Psoas muscle (tissue), 8 donors: ENCODE measurements around the gene PEBP1. TPM values are rescaled to one million over a fixed set of nuclear protein-coding genes. Genes with fewer than 3 reads are reported as not detected.

Source experiments
- ATAC-seq, 4 donors: fragments of 200-7000 bp; cut with Tn5 transposase; one replicate each; pipeline ENCODE4 v1.9.1; 2020; ENCODE audit warnings: moderate library complexity in 3 of 4, mild to moderate bottlenecking in 2 of 4
- DNase-seq, 2 donors: peaks; one replicate each; pipeline ENCODE4 v3.0.0-alpha.2; 2020
- H3K27ac ChIP-seq: fragments of 200-600 bp; one replicate; pipeline ENCODE4 v1.8.0; 2022
- H3K27me3 ChIP-seq, 3 donors: fragments of 200-600 bp in 1 of 3; one replicate each; pipeline versions ENCODE4 v1.6.1 to v1.8.0; 2013 to 2022; ENCODE audit warnings: low read length in 2 of 3, mild to moderate bottlenecking in 2 of 3, moderate library complexity in 1 of 3; ENCODE audit not compliant: insufficient read depth in 3 of 3
- H3K36me3 ChIP-seq, 2 donors: fragments of 200-600 bp in 1 of 2; one replicate each; pipeline versions ENCODE4 v1.6.1 to v1.8.0; 2013 to 2022; ENCODE audit warnings: low read depth in 1 of 2, mild to moderate bottlenecking in 1 of 2, moderate library complexity in 1 of 2; ENCODE audit not compliant: insufficient read depth in 1 of 2
- H3K4me1 ChIP-seq: fragments of 200-600 bp; one replicate; pipeline ENCODE4 v1.8.0; 2022
- H3K4me3 ChIP-seq: fragments of 200-600 bp; one replicate; pipeline ENCODE4 v1.8.0; 2022; ENCODE audit warnings: mild to moderate bottlenecking
- H3K9me3 ChIP-seq: fragments of 200-600 bp; one replicate; pipeline ENCODE4 v1.8.0; 2022
- CTCF ChIP-seq: fragments of 200-600 bp; IDR thresholded peaks from one replicate; pipeline ENCODE4 v1.8.0; 2022; ENCODE audit warnings: antibody characterized with exemption
- WGBS, 3 donors: extraction: QIAGEN DNeasy Blood & Tissue Kit; methylation state at CpG; one replicate each; pipeline versions ENCODE4 v1.1.6 to v1.1.7; 2013; 5-methylcytosine and 5-hydroxymethylcytosine counted together
- intact Hi-C, 2 donors: fragments of 100-400 bp; cut with DNase I; formaldehyde crosslinking; loops; one replicate each; pipeline versions ENCODE4 v1.11.0 to v1.14.2; 2022
- long read RNA-seq, 2 donors: library from polyadenylated mRNA; unstranded; transcript quantifications; one replicate each; pipeline ENCODE4 v2.0.0, GENCODE V29; 2021
- polyA plus RNA-seq, 3 donors: library from polyadenylated mRNA; stranded (reverse); fragments of 200-250 nt; gene quantifications; one replicate each; pipeline ENCODE4 v1.2.3, GENCODE V29; 2013
- total RNA-seq, 4 donors: library from RNA; stranded (reverse); fragmentation: NEBNext Ultra II Directional in 2 of 4; extraction: Animal tissue kit (Norgen Biotek cat#: 25700) in 2 of 4; gene quantifications; one replicate each; pipeline versions ENCODE4 v1.2.1 to v1.2.4, GENCODE V29; 2021 to 2023
- donor health status: healthy with polysubstance abuse.
- donor health status: DM: no; HTN: no; CAD: no; lungs with moderate emphysema.
- donor health status: Bipolar disorder and iron deficiency.
- donor health status: healthy.
- donor health status: DM: yes; HTN: yes; CAD: no.
- donor health status: DM: no; HTN: no; CAD: no.
- donor health status: DM: no; HTN: no; CAD: no.
- donor health status: DM: yes; HTN: yes; CAD: no.

The PEBP1 gene
- total RNA-seq (100 to 1,000 TPM; 211 to 326 (median 249) TPM), polyA plus RNA-seq (100 to 1,000 TPM; 144 to 287 (median 258) TPM)
- long read RNA-seq, donor 1, transcript PEBP1-201 (4 exons, 1,697 nt) = major isoform, 260 of 275 reads
- long read RNA-seq, donor 1, partial matches to known transcripts = 7 of 275 reads
- long read RNA-seq, donor 1, other reads (novel, unspliced or antisense) = 8 of 275 reads
- long read RNA-seq, donor 2, transcript PEBP1-201 (4 exons, 1,697 nt) = major isoform, 654 of 666 reads
- long read RNA-seq, donor 2, partial matches to known transcripts = 10 of 666 reads
- long read RNA-seq, donor 2, other reads (novel, unspliced or antisense) = 2 of 666 reads

DNA sequence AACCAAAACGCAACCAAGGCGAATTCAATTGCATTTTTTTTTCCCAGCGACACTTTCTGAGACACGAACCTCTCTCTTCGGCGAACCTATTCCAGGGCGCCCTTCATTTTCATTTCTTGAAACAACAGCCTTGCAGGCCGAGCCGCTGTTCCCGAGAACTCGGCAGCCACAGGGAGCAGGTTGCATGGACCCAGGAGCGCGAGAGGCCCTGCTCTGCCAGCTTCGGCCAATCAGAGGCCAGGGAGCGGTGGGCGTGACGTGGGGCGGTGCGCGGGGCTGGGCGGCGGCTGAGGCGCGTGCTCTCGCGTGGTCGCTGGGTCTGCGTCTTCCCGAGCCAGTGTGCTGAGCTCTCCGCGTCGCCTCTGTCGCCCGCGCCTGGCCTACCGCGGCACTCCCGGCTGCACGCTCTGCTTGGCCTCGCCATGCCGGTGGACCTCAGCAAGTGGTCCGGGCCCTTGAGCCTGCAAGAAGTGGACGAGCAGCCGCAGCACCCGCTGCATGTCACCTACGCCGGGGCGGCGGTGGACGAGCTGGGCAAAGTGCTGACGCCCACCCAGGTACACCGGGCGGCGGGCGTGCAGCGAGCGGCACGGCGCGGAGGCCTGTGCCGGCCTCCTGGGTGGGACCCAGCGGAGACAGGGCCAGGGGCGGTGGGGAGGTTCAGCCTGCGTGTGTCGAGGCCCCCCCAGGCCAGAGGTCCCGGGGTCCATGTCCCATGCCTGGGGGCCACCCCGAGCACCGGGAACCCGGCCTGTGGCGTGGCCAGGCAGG is at the start of gene PEBP1:
PEBP1 (plus strand) TSS at position 337 of the 771 bp plus-strand sequence; CDS start at position 423, 86 bp downstream.
- H3K27ac ChIP-seq = peak within 1 kb of the TSS; percentile 90
- H3K4me1 ChIP-seq = peaks cover 8% of the 10 kb centered on the region
- intact Hi-C loops = no loop called here

GRCh38 chr12:118089782-118090181 is 46.1 kb upstream of the PEBP1 start:
- Histone ChIP-seq H3K4me1 (peaks cover 13% of the 10 kb centered on the region), H3K36me3 (peaks cover 0 to 32% of the 10 kb centered on the region in 2 donors), H3K9me3 (no peaks in the 10 kb centered on the region), H3K4me3 (no peak overlapping the region), H3K27ac (no peak overlapping the region), H3K27me3 (no peaks in the 10 kb centered on the region)
- no peak for TF ChIP-seq CTCF
- intact Hi-C loops = no loop called here
- WGBS, 3 donors = 89 to 96% (median 92%) methylated on average over 9 of the region's 9 CpGs
- no peak for DNase-seq
- ATAC-seq = no peak

More for the DNA sequence above, at the start of gene PEBP1:
- H3K27me3 ChIP-seq = no peaks in the 10 kb centered on the region
- ATAC-seq (peak; percentile 94 to 98 (median 96)), DNase-seq (peak; percentile 95 to 97)
- H3K4me3 ChIP-seq = peak within 1 kb of the TSS; percentile 92
- no peaks in the 10 kb centered on the region for H3K9me3 ChIP-seq
- WGBS, 3 donors = 0 to 1% (median 1%) methylated on average over 52 to 70 of the region's 70 CpGs
- TF ChIP-seq CTCF = no peak
- H3K36me3 ChIP-seq = peaks cover 6 to 33% of the 10 kb centered on the region in 2 donors

GRCh38 chr12:118094039-118094438 is 41.9 kb upstream of the PEBP1 start:
- Histone ChIP-seq H3K4me1 (peaks cover 13% of the 10 kb centered on the region), H3K36me3 (peaks cover 0 to 30% of the 10 kb centered on the region in 2 donors), H3K9me3 (no peaks in the 10 kb centered on the region), H3K27ac (peak overlapping the region; percentile 67), H3K4me3 (no peak overlapping the region), H3K27me3 (no peaks in the 10 kb centered on the region)
- TF ChIP-seq CTCF = no peak
- WGBS, 3 donors = 47 to 54% (median 49%) methylated on average over 3 of the region's 3 CpGs
- intact Hi-C loops = no loop called here
- DNase-seq = no peak
- ATAC-seq = peak in 3 of 4 donors; percentile 57 to 88 (median 84)

DNA sequence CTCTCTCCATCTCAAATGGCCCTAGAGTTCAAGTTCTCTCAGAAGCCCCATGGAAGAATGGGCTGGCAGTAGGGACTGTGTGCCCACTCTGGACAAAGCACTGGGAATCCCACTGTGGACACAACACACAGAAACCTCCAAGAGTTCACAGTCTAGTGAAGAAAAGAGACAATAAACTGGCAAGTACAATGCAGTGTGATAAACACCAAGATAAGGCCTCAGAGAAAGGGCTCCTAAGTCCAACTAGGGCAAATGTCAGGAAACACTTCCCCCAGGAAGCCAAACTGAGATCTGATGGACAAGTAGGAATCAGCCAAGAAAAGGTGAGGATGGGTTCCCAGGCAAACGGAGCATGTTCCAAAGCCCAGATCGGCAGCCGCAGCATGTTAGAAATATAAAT is 37.5 kb upstream of the PEBP1 start:
- no peak for TF ChIP-seq CTCF
- H3K9me3 ChIP-seq = no peaks in the 10 kb centered on the region
- H3K4me1 ChIP-seq = peaks cover 24% of the 10 kb centered on the region
- 53 to 70% (median 65%) methylated on average over 3 of the region's 3 CpGs for WGBS, 3 donors
- H3K4me3 ChIP-seq = no peak overlapping the region
- no peak overlapping the region for H3K27ac ChIP-seq
- no peak for ATAC-seq
- no peaks in the 10 kb centered on the region for H3K27me3 ChIP-seq
- DNase-seq = no peak
- intact Hi-C loops = no loop called here
- H3K36me3 ChIP-seq = peaks cover 0 to 1% of the 10 kb centered on the region in 2 donors
